ENCODE data around the gene RAB3IP.
"Not testable (repeated sequence)": the region's sequence is repeated elsewhere in the genome, so short reads cannot be mapped to it uniquely, and the experiment has no call there.

The RAB3IP gene

GRCh38 chr12:69836015-69836414, 97.4 kb downstream of the RAB3IP start:
- DNase-seq: no peak

GRCh38 chr12:69837191-69837590, 98.5 kb downstream of the RAB3IP start:
- no peak for DNase-seq

GRCh38 chr12:69837657-69838415, 99.2 kb downstream of the RAB3IP start:
- DNase-seq: no peak

- DNase-seq: no peak
These were observed 102.1 kb downstream of the RAB3IP start for GRCh38 chr12:69840727-69841126.

- DNase-seq: no peak
These were observed 104.9 kb downstream of the RAB3IP start for GRCh38 chr12:69843608-69844007.

GRCh38 chr12:69844416-69844815, 105.8 kb downstream of the RAB3IP start:
- no peak for DNase-seq

GRCh38 chr12:69844836-69845235, 106.2 kb downstream of the RAB3IP start:
- DNase-seq: no peak

GRCh38 chr12:69846976-69847375, 108.3 kb downstream of the RAB3IP start:
- no peak for DNase-seq

GRCh38 chr12:69851976-69852375, 113.3 kb downstream of the RAB3IP start:
- DNase-seq: no peak

GRCh38 chr12:69853176-69853961, 114.7 kb downstream of the RAB3IP start:
- not testable (repeated sequence) for DNase-seq

- no peak for DNase-seq
These were observed 128.0 kb downstream of the RAB3IP start for GRCh38 chr12:69866698-69867097.

GRCh38 chr12:69868695-69869094, 130.0 kb downstream of the RAB3IP start:
- no peak for DNase-seq

- DNase-seq: no peak
These were observed 134.1 kb downstream of the RAB3IP start for GRCh38 chr12:69872804-69873203.
